ENCODE data around the gene SDF4. TPM values are rescaled to one million over a fixed set of nuclear protein-coding genes. Genes with fewer than 3 reads are reported as not detected.
A peak's percentile ranks its signal among the peaks of the same experiment; 100 is the strongest.

The SDF4 gene
- total and polyA plus RNA-seq, 7 experiments from 2014 or later = 74.8 to 124 (median 107) TPM

GRCh38 chr1:1229770-1230169, 2.0 kb downstream of the SDF4 start:
- H3K36me3 ChIP-seq (ENCODE audit: control insufficient read depth in 2 of 3, insufficient read depth in 3 of 3, low read length in 3 of 3) = peaks cover 0 to 48% (median 0%) of the 10 kb centered on the region in 3 experiments
- H3K4me1 ChIP-seq (ENCODE audit: control insufficient read depth in 2 of 2, insufficient read depth in 2 of 2, low read length in 2 of 2) = peaks cover 12 to 28% of the 10 kb centered on the region in 2 donors
- ChIA-PET CTCF (no interaction called here), POLR2A (interaction anchor here (0.6 to 1.4 kb wide), 2 partner anchors 72 to 380 kb away, joined by 3 to 4 read pairs; no protein-coding TSS in a partner anchor)
- Mint-ChIP-seq H3K27ac (peak overlapping the region in 4 of 9 donors; percentile 46 to 81 (median 64)), H3K9me3 (peaks cover 0 to 1% (median 0%) of the 10 kb centered on the region in 11 donors), H3K4me1 (peaks cover 20 to 50% (median 37%) of the 10 kb centered on the region in 7 donors), H3K36me3 (peaks cover 0 to 26% (median 5%) of the 10 kb centered on the region in 5 donors), H3K4me3 (peak overlapping the region; percentile 45 to 95 (median 68)), H3K27me3 (no peaks in the 10 kb centered on the region)
- peak overlapping the region; percentile 20 for H3K4me3 ChIP-seq (ENCODE audit: low read length)
- H3K27ac ChIP-seq (ENCODE audit: low read depth, low read length) = peak overlapping the region; percentile 96
- H3K9me3 ChIP-seq (ENCODE audit: control insufficient read depth in 2 of 3, low read length in 3 of 3) = no peaks in the 10 kb centered on the region
- no peak for ATAC-seq
- no peak for DNase-seq
- intact Hi-C loops (cut with micrococcal nuclease) = no loop called here
- H3K27me3 ChIP-seq (ENCODE audit: control insufficient read depth in 2 of 2, insufficient read depth in 2 of 2, low read length in 2 of 2) = no peaks in the 10 kb centered on the region

DNA sequence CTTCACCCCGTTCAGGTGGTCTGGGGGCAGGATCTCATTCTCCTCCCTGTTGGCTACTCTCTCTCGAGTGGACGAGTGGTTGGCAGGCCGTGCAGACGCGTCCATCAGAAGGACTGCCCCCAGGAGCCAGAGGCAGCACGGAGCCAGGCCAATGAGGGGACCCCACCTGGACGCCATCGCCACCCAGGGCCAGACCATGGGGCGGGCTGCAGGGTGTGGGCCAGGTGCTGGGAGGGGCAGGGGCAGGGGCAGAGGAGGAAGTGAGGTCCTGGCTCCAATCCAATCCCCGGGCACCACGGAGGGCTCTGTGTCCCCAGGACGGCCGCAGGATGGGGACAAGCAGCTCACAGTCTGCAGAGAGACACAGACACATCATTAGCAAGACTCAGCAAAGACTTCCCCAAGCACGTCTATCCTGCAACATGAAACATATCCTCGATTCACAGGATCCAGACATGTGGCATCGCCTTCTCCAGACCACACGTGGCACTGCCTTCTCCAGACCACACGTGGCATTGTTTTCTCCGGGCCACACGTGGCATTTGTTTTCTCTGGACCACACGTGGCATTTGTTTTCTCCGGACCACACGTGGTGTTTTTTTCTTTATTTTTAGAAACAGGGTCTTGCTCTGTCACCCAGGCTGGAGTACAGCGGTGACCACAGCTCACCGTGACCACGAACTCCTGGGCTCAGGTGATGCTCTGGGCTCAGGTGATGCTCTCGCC, 3.0 kb downstream of the SDF4 start:
- Histone ChIP-seq H3K4me1 (ENCODE audit: control insufficient read depth in 2 of 2, insufficient read depth in 2 of 2, low read length in 2 of 2) (peaks cover 12 to 26% of the 10 kb centered on the region in 2 donors), H3K36me3 (ENCODE audit: control insufficient read depth in 2 of 3, insufficient read depth in 3 of 3, low read length in 3 of 3) (peaks cover 0 to 51% (median 0%) of the 10 kb centered on the region in 3 experiments), H3K27ac (ENCODE audit: low read depth, low read length) (no peak overlapping the region), H3K9me3 (ENCODE audit: control insufficient read depth in 2 of 3, low read length in 3 of 3) (no peaks in the 10 kb centered on the region), H3K27me3 (ENCODE audit: control insufficient read depth in 2 of 2, insufficient read depth in 2 of 2, low read length in 2 of 2) (no peaks in the 10 kb centered on the region), H3K4me3 (ENCODE audit: low read length) (no peak overlapping the region)
- intact Hi-C loops (cut with micrococcal nuclease) = no loop called here
- CTCF ChIA-PET = no interaction called here
- Mint-ChIP-seq H3K4me1 (peaks cover 16 to 40% (median 30%) of the 10 kb centered on the region in 7 donors), H3K36me3 (peaks cover 0 to 24% (median 4%) of the 10 kb centered on the region in 5 donors), H3K9me3 (peaks cover 0 to 1% (median 0%) of the 10 kb centered on the region in 11 donors), H3K27me3 (no peaks in the 10 kb centered on the region), H3K4me3 (peak overlapping the region in 1 of 10 donors; percentile 64), H3K27ac (no peak overlapping the region)
- DNase-seq (no peak), ATAC-seq (no peak)
- POLR2A ChIA-PET = interaction anchor here (0.6 to 1.4 kb wide), 2 partner anchors 71 to 381 kb away, joined by 3 to 4 read pairs; no protein-coding TSS in a partner anchor

GRCh38 chr1:1228187-1228586, 3.6 kb downstream of the SDF4 start:
- no peak for DNase-seq
- peaks cover 0 to 21% (median 5%) of the 10 kb centered on the region in 5 donors for H3K36me3 Mint-ChIP-seq
- H3K36me3 ChIP-seq (ENCODE audit: control insufficient read depth in 2 of 3, insufficient read depth in 3 of 3, low read length in 3 of 3) = peaks cover 0 to 56% (median 0%) of the 10 kb centered on the region in 3 experiments
- no peak for ATAC-seq
- H3K4me1 Mint-ChIP-seq = peaks cover 13 to 36% (median 28%) of the 10 kb centered on the region in 7 donors
- ChIA-PET POLR2A (no interaction called here), CTCF (no interaction called here)
- H3K4me3 ChIP-seq (ENCODE audit: low read length) = no peak overlapping the region
- H3K27ac ChIP-seq (ENCODE audit: low read depth, low read length) = no peak overlapping the region
- intact Hi-C loops (cut with micrococcal nuclease) = no loop called here
- H3K4me1 ChIP-seq (ENCODE audit: control insufficient read depth in 2 of 2, insufficient read depth in 2 of 2, low read length in 2 of 2) = peaks cover 12 to 21% of the 10 kb centered on the region in 2 donors
- H3K9me3 Mint-ChIP-seq = no peaks in the 10 kb centered on the region
- H3K27ac Mint-ChIP-seq = no peak overlapping the region
- no peaks in the 10 kb centered on the region for H3K27me3 Mint-ChIP-seq
- no peaks in the 10 kb centered on the region for H3K9me3 ChIP-seq (ENCODE audit: control insufficient read depth in 2 of 3, low read length in 3 of 3)
- H3K27me3 ChIP-seq (ENCODE audit: control insufficient read depth in 2 of 2, insufficient read depth in 2 of 2, low read length in 2 of 2) = no peaks in the 10 kb centered on the region
- H3K4me3 Mint-ChIP-seq = peak overlapping the region in 1 of 10 donors; percentile 64

GRCh38 chr1:1227386-1227785, 4.4 kb downstream of the SDF4 start:
- no peak overlapping the region for H3K4me3 ChIP-seq (ENCODE audit: low read length)
- no peaks in the 10 kb centered on the region for H3K9me3 ChIP-seq (ENCODE audit: control insufficient read depth in 2 of 3, low read length in 3 of 3)
- peaks cover 0 to 64% (median 2%) of the 10 kb centered on the region in 3 experiments for H3K36me3 ChIP-seq (ENCODE audit: control insufficient read depth in 2 of 3, insufficient read depth in 3 of 3, low read length in 3 of 3)
- ATAC-seq (no peak), DNase-seq (no peak)
- Mint-ChIP-seq H3K27ac (no peak overlapping the region), H3K4me1 (peaks cover 19 to 42% (median 30%) of the 10 kb centered on the region in 7 donors), H3K9me3 (no peaks in the 10 kb centered on the region), H3K27me3 (no peaks in the 10 kb centered on the region), H3K36me3 (peaks cover 5 to 27% (median 11%) of the 10 kb centered on the region in 5 donors), H3K4me3 (no peak overlapping the region)
- H3K27me3 ChIP-seq (ENCODE audit: control insufficient read depth in 2 of 2, insufficient read depth in 2 of 2, low read length in 2 of 2) = no peaks in the 10 kb centered on the region
- no peak overlapping the region for H3K27ac ChIP-seq (ENCODE audit: low read depth, low read length)
- intact Hi-C loops (cut with micrococcal nuclease) = no loop called here
- peaks cover 12 to 16% of the 10 kb centered on the region in 2 donors for H3K4me1 ChIP-seq (ENCODE audit: control insufficient read depth in 2 of 2, insufficient read depth in 2 of 2, low read length in 2 of 2)
- ChIA-PET POLR2A (interaction anchor here (0.6 kb wide), 1 partner anchor 69 kb away, joined by 3 read pairs; no protein-coding TSS in a partner anchor), CTCF (no interaction called here)

- no peak overlapping the region for H3K27ac ChIP-seq (ENCODE audit: low read depth, low read length)
- peaks cover 12 to 16% of the 10 kb centered on the region in 2 donors for H3K4me1 ChIP-seq (ENCODE audit: control insufficient read depth in 2 of 2, insufficient read depth in 2 of 2, low read length in 2 of 2)
- no peaks in the 10 kb centered on the region for H3K9me3 ChIP-seq (ENCODE audit: control insufficient read depth in 2 of 3, low read length in 3 of 3)
- no peak overlapping the region for H3K4me3 ChIP-seq (ENCODE audit: low read length)
- peaks cover 5 to 27% (median 11%) of the 10 kb centered on the region in 5 donors for H3K36me3 Mint-ChIP-seq
- DNase-seq (no peak), ATAC-seq (no peak)
- no peaks in the 10 kb centered on the region for H3K9me3 Mint-ChIP-seq
- CTCF ChIA-PET = no interaction called here
- H3K36me3 ChIP-seq (ENCODE audit: control insufficient read depth in 2 of 3, insufficient read depth in 3 of 3, low read length in 3 of 3) = peaks cover 0 to 70% (median 3%) of the 10 kb centered on the region in 3 experiments
- no peaks in the 10 kb centered on the region for H3K27me3 Mint-ChIP-seq
- peaks cover 19 to 44% (median 30%) of the 10 kb centered on the region in 7 donors for H3K4me1 Mint-ChIP-seq
- no peak overlapping the region for H3K4me3 Mint-ChIP-seq
- H3K27ac Mint-ChIP-seq = no peak overlapping the region
- H3K27me3 ChIP-seq (ENCODE audit: control insufficient read depth in 2 of 2, insufficient read depth in 2 of 2, low read length in 2 of 2) = no peaks in the 10 kb centered on the region
- POLR2A ChIA-PET = interaction anchor here (0.6 kb wide), 1 partner anchor 69 kb away, joined by 3 read pairs; no protein-coding TSS in a partner anchor
- intact Hi-C loops (cut with micrococcal nuclease) = no loop called here
These were observed 5.0 kb downstream of the SDF4 start for GRCh38 chr1:1226566-1227362.

DNA sequence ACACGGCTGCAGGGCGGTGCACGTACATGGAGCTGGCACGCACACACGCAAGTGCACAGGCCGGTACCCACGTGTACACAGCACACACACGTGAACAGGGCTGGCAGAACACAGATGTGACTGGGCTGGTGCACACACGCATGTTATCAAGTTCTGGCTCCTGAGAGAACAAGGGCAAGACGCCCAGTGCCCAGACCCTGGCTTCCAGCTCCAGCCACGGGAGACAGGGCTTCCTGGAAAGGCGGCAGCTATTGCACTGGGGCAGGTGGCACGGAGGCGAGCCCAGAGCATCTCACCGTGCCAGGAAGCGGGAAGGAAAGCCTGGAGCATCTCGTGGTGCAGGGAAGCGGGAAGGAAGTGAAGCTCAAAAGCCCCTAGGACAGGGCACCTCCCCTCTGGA, 5.9 kb downstream of the SDF4 start:
- CTCF ChIA-PET = no interaction called here
- DNase-seq (no peak), ATAC-seq (no peak)
- H3K36me3 ChIP-seq (ENCODE audit: control insufficient read depth in 2 of 3, insufficient read depth in 3 of 3, low read length in 3 of 3) = peaks cover 0 to 79% (median 3%) of the 10 kb centered on the region in 3 experiments
- Mint-ChIP-seq H3K4me3 (peak overlapping the region in 1 of 10 donors; percentile 19), H3K27me3 (no peaks in the 10 kb centered on the region), H3K27ac (peak overlapping the region in 1 of 9 donors; percentile 33), H3K4me1 (peaks cover 19 to 43% (median 25%) of the 10 kb centered on the region in 7 donors), H3K9me3 (no peaks in the 10 kb centered on the region), H3K36me3 (peaks cover 5 to 27% (median 11%) of the 10 kb centered on the region in 5 donors)
- POLR2A ChIA-PET = no interaction called here
- no peaks in the 10 kb centered on the region for H3K27me3 ChIP-seq (ENCODE audit: control insufficient read depth in 2 of 2, insufficient read depth in 2 of 2, low read length in 2 of 2)
- no peak overlapping the region for H3K4me3 ChIP-seq (ENCODE audit: low read length)
- intact Hi-C loops (cut with micrococcal nuclease) = no loop called here
- no peaks in the 10 kb centered on the region for H3K9me3 ChIP-seq (ENCODE audit: control insufficient read depth in 2 of 3, low read length in 3 of 3)
- H3K4me1 ChIP-seq (ENCODE audit: control insufficient read depth in 2 of 2, insufficient read depth in 2 of 2, low read length in 2 of 2) = peaks cover 11 to 13% of the 10 kb centered on the region in 2 donors
- H3K27ac ChIP-seq (ENCODE audit: low read depth, low read length) = no peak overlapping the region
